HG03460 (cell line): ENCODE measurements around the gene CACNB1.

Source experiments
- ATAC-seq: cut with Tn5 transposase; IDR thresholded peaks from one replicate; pipeline ENCODE4 v1.9.1; 2021; ENCODE audit not compliant: unreplicated experiment

The CACNB1 gene

GRCh38 chr17:39225959-39226683 lies 28.7 kb upstream of the CACNB1 start:
- no peak for ATAC-seq

- no peak for ATAC-seq
These were observed 28.0 kb upstream of the CACNB1 start, which contains the start of gene STAC2 for GRCh38 chr17:39225308-39225958. Gene STAC2 (minus strand): TSS chr17:39225945. CDS start chr17:39225502, 443 bp downstream.

- no peak for ATAC-seq
These were observed 27.4 kb upstream of the CACNB1 start for GRCh38 chr17:39224778-39225307.

- no peak for ATAC-seq
These were observed 26.7 kb upstream of the CACNB1 start for GRCh38 chr17:39223907-39224777.

- ATAC-seq: no peak
These were observed 25.7 kb upstream of the CACNB1 start for GRCh38 chr17:39222866-39223834.

- no peak for ATAC-seq
These were observed 24.7 kb upstream of the CACNB1 start for GRCh38 chr17:39222151-39222550.

GRCh38 chr17:39221572-39221971 lies 24.1 kb upstream of the CACNB1 start:
- no peak for ATAC-seq

- no peak for ATAC-seq
These were observed 22.2 kb upstream of the CACNB1 start for GRCh38 chr17:39219647-39220154.

GRCh38 chr17:39218906-39219305 lies 21.4 kb upstream of the CACNB1 start:
- ATAC-seq: no peak

GRCh38 chr17:39217734-39218369 lies 20.4 kb upstream of the CACNB1 start:
- no peak for ATAC-seq

- no peak for ATAC-seq
These were observed 16.4 kb upstream of the CACNB1 start for GRCh38 chr17:39213852-39214251.

GRCh38 chr17:39212841-39213480 lies 15.5 kb upstream of the CACNB1 start:
- no peak for ATAC-seq

- ATAC-seq: no peak
These were observed 14.8 kb upstream of the CACNB1 start for GRCh38 chr17:39212195-39212810.

- no peak for ATAC-seq
These were observed 12.6 kb upstream of the CACNB1 start for GRCh38 chr17:39210093-39210434.

- no peak for ATAC-seq
These were observed 12.0 kb upstream of the CACNB1 start for GRCh38 chr17:39209317-39210092.

- no peak for ATAC-seq
These were observed 11.4 kb upstream of the CACNB1 start for GRCh38 chr17:39208893-39209292.

- no peak for ATAC-seq
These were observed 10.7 kb upstream of the CACNB1 start for GRCh38 chr17:39208136-39208535.

GRCh38 chr17:39205112-39205526 lies 7.7 kb upstream of the CACNB1 start:
- no peak for ATAC-seq
